ELR (cell line): ENCODE results near the gene ZBTB7B.

ENCODE experiments used
- DNase-seq: peaks from one replicate; pipeline ENCODE4 v3.0.0-alpha.2; 2015; ENCODE audit warnings: low read depth

Gene ZBTB7B

GRCh38 chr1:155002464-155003226 is at the start of gene ZBTB7B:
Gene ZBTB7B (plus strand): TSS chr1:155002802. CDS start chr1:155014661, 11,859 bp downstream.
- DNase-seq: peak; percentile 46

GRCh38 chr1:154953611-154954038 is 49.0 kb upstream of the ZBTB7B start:
- DNase-seq: no peak

- DNase-seq: no peak
These were observed 48.1 kb upstream of the ZBTB7B start for GRCh38 chr1:154954541-154954940.

GRCh38 chr1:154955039-154955717 is 47.4 kb upstream of the ZBTB7B start:
- DNase-seq: peak; percentile 58

- peak; percentile 90 for DNase-seq
These were observed 46.7 kb upstream of the ZBTB7B start, which contains the start of gene PBXIP1 for GRCh38 chr1:154955718-154956543. Gene PBXIP1 (minus strand): TSS chr1:154956099. CDS start chr1:154953721, 2,378 bp downstream.

GRCh38 chr1:154956544-154956941 is 46.1 kb upstream of the ZBTB7B start:
- DNase-seq: no peak

- DNase-seq: no peak
These were observed 45.4 kb upstream of the ZBTB7B start for GRCh38 chr1:154957091-154957657.

- no peak for DNase-seq
These were observed 44.6 kb upstream of the ZBTB7B start for GRCh38 chr1:154958036-154958435.

- no peak for DNase-seq
These were observed 43.7 kb upstream of the ZBTB7B start for GRCh38 chr1:154958681-154959425.

- DNase-seq: no peak
These were observed 43.2 kb upstream of the ZBTB7B start for GRCh38 chr1:154959426-154959780.

- no peak for DNase-seq
These were observed 42.0 kb upstream of the ZBTB7B start for GRCh38 chr1:154960446-154961136.

GRCh38 chr1:154961207-154962155 is 41.1 kb upstream of the ZBTB7B start, which contains the start of gene PYGO2:
Gene PYGO2 (minus strand): TSS chr1:154961782. CDS start chr1:154961576, 206 bp downstream.
- DNase-seq: peak; percentile 80

GRCh38 chr1:154962156-154962749 is 40.3 kb upstream of the ZBTB7B start:
- peak; percentile 56 for DNase-seq

GRCh38 chr1:154962795-154963330 is 39.7 kb upstream of the ZBTB7B start:
- DNase-seq: no peak

GRCh38 chr1:154963643-154964042 is 39.0 kb upstream of the ZBTB7B start:
- no peak for DNase-seq

- no peak for DNase-seq
These were observed 38.2 kb upstream of the ZBTB7B start for GRCh38 chr1:154964359-154964758.

- DNase-seq: no peak
These were observed 36.5 kb upstream of the ZBTB7B start for GRCh38 chr1:154966111-154966510.

GRCh38 chr1:154967331-154967950 is 35.2 kb upstream of the ZBTB7B start:
- no peak for DNase-seq
